NCI-H2196 treated with DMSO at 0.1 percent for 48 hours (cell line): Measurements from ENCODE around the gene LIN7A.
"Not testable (repeated sequence)": the region's sequence is repeated elsewhere in the genome, so short reads cannot be mapped to it uniquely, and the experiment has no call there.

Experiments used
- DNase-seq: peaks from one replicate; lab custom pipeline; 2025; ENCODE audit not compliant: unreplicated experiment; lab: John Stamatoyannopoulos, UW

LIN7A gene

GRCh38 chr12:80924437-80924836 is 13.3 kb downstream of the LIN7A start:
- no peak for DNase-seq

- DNase-seq: no peak
These were observed 17.7 kb downstream of the LIN7A start for GRCh38 chr12:80920006-80920405.

- no peak for DNase-seq
These were observed 20.1 kb downstream of the LIN7A start for GRCh38 chr12:80917651-80918050.

GRCh38 chr12:80912901-80913770 is 24.6 kb downstream of the LIN7A start:
- DNase-seq: no peak

GRCh38 chr12:80909370-80909769 is 28.4 kb downstream of the LIN7A start:
- no peak for DNase-seq

- no peak for DNase-seq
These were observed 35.0 kb downstream of the LIN7A start for GRCh38 chr12:80902711-80903110.

DNA sequence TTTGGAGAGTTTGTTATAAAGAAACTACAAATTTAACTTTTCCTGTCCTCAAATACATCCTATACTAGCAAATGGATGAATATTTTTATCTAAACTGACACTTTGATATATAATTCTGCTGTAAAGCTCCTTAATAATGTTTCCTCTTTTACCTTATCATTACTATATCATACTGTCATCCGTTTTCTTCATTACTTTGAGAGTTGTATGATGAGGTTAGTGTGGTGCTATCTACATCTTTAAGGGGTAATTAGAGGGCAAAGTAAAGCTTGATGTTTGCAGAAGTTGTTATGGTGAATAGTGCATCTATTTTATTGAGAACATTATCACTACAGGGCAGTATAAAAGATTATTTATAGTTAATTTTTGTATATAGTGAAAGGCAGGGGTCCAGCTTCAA is 36.1 kb downstream of the LIN7A start:
- DNase-seq: no peak

GRCh38 chr12:80895240-80895639 is 42.5 kb downstream of the LIN7A start:
- no peak for DNase-seq

- DNase-seq: no peak
These were observed 43.6 kb downstream of the LIN7A start for GRCh38 chr12:80894179-80894578.

DNA sequence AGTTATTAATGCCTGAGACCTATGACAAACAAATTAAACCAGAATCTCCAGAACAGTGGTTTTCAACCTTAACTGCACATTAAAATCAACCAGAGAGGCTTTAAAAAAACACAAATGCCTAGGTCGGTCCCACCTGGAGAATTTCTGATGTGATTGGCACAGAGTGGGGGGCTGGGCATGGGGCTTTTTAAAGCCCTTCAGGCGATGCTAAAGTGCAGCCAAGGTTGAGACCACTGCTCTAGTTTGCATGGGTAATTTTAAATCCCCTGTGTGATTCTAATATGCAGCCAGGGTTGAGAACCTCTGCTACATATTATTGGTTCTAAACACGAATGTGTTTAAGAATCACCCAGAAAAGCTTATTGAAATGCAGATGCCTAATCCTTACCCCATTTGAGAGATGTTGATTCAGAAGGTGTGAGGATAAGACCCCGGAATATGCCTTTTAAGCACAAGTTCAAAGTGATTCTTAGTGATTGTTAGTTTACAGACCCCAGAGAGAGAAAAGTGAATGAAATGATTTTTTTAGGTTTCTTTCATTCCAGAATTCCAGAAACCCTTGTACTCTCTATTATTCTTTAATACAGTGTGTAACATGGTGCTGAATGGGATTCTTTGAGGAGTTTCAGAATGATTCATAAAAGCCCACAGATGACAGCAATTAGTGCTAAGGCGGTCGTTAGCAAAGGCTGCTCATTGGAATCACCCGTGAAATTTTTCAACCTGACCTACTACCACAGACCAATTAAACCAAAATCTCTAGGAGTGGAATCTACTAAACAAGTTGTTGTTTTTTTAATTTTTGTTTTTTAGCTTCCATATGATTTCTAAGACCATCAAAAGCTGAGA is 44.9 kb downstream of the LIN7A start:
- DNase-seq: no peak

GRCh38 chr12:80884651-80885050 is 53.1 kb downstream of the LIN7A start:
- DNase-seq: no peak

DNA sequence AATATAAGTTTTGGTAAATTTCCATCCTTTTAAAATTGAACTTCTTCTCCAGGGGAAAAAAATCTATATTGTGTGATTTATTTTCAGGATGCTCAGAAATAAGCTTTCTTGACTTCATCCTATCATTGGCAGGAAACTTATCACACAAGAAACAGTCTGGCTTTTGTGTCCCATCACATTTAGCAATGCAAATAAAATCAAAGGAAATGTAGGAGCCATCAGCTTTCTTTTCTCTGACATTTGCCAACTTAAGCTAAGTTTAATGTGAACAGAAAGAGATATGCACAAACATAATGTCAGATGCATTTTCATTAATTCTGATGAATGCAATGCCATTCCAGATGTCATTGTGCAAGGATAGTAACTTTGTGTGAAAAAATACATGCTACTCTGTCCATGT is 56.6 kb downstream of the LIN7A start:
- no peak for DNase-seq

DNA sequence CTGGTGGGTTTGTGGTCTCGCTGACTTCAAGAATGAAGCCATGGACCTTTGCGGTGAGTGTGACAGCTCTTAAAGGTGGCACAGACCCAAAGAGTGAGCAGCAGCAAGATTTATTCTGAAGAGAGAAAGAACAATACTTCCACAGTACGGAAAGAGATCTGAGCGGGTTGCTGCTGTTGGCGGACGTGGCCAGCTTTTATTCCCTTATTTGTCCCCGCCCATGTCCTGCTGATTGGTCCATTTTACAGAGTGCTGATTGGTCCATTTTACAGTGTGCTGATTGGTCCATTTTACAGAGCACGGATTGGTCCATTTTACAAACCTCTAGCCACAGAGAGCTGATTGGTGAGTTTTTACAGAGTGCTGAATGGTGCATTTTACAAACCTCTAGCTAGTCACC is 59.3 kb downstream of the LIN7A start:
- DNase-seq: not testable (repeated sequence)

DNA sequence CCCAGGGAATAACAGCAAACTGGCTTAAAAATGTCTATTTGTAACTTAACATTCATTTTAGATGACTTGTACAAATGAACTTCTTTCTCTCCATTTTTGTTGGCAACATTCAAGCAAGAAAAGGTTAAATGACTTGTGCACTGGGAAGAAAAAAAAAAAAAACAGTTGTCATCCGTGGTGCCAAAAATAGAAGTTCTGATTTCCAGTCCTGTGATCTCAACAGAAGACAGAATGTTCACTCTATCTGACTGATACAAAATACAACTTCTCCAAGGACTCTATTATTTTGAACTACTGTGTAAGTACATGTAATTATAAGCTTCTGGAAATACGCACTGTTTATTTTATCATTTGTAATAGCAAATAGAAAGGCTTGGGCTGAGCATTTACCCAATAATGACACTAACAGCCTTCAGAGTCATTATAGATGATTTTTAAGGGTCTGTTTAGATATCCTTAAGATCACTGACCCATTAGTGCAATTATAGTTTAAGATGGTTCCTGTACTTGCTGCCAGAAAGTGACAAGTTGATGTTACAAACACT is 59.9 kb downstream of the LIN7A start:
- no peak for DNase-seq

- DNase-seq: no peak
These were observed 65.7 kb downstream of the LIN7A start for GRCh38 chr12:80872053-80872452.

GRCh38 chr12:80869264-80869663 is 68.5 kb downstream of the LIN7A start:
- DNase-seq: no peak

- DNase-seq: no peak
These were observed 69.2 kb downstream of the LIN7A start for GRCh38 chr12:80868576-80868975.

DNA sequence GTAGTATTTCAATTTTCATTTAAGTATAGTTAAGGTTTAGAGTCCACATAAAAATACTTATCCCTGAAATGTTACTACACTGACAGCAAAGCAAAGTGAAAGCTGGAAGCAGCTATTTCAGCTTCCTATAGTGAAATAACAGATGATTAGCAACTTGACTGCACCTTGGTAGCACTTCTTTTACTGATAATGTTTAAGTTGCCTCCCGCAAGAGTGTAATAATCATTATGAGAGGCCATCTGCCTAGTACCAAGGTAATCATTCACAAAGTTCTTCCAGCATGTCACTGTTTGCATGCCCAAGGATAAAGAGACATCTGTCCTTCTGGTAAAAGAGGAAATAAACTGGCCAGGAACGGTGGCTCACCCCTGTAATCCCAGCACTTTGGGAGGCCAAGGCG is 69.8 kb downstream of the LIN7A start:
- no peak for DNase-seq

- DNase-seq: no peak
These were observed 73.5 kb downstream of the LIN7A start for GRCh38 chr12:80864046-80864735.

DNA sequence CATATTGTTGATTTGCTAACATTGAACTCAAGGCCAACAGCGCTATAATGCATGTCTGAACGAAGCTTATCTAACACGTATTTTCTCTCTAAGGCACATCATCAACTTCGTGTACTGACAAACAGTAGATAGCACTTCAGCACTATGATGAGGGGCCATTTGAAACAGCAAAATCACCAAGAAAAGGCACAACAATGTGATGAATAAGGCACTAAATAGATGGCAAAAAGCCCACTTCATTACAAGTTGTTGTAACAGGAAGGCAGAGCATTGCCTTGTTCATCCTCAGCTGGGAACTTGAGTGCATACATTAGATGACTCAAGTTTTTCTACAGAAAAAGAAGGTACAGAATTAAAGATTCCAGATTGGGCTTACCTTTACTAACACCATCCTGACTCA is 75.2 kb downstream of the LIN7A start:
- DNase-seq: no peak

GRCh38 chr12:80861641-80862378 is 75.9 kb downstream of the LIN7A start:
- no peak for DNase-seq
